MM.1S (cell line): Measurements from ENCODE around the gene GJA9.

Source experiments
- CTCF ChIP-seq: fragments of 300-600 bp; sonication (generic); IDR thresholded peaks from 2 replicates; pipeline ENCODE4 v1.5.1; 2016; ENCODE audit warnings: antibody characterized with exemption, low read length, mixed read lengths
- EZH2 ChIP-seq: fragments of 300-600 bp; sonication (generic); optimal IDR thresholded peaks from 2 replicates; pipeline ENCODE3; 2017; ENCODE audit warnings: low read depth, mild to moderate bottlenecking, antibody characterized with exemption, low read length, mixed read lengths

- TF ChIP-seq CTCF, result no peak
- TF ChIP-seq EZH2, result no peak
These were observed 47.7 kb upstream of the GJA9 start for GRCh38 chr1:38929054-38929453.
